Activated T-cell treated with anti-CD3 and anti-CD28 coated beads for 1 hour (primary cell): ENCODE results near the gene C9orf57.
"Not testable (repeated sequence)": the region's sequence is repeated elsewhere in the genome, so short reads cannot be mapped to it uniquely, and the experiment has no call there.

Experiments used
- DNase-seq: peaks from one replicate; pipeline ENCODE4 v3.0.0-alpha.2; 2020; ENCODE audit warnings: low read depth

Gene C9orf57

DNA sequence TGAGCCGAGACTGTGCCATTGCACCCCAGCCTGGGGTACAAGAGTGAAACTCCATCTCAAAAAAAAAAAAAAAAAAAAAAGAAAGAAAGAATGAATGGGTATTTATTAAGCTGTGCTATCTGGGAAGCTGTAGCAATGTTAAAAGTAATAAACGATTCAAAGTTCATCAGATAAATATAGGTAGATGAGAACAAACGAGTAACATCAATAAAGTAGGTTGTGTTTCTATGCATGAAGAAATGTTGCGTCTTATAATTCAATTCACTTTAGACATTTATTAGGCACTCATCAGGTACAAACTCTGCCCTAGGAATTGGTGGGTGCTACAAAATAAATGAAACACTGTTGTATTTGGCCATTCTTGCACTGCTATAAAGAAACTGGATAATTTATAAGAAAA, 36.8 kb downstream of the C9orf57 start:
- DNase-seq = no peak

DNA sequence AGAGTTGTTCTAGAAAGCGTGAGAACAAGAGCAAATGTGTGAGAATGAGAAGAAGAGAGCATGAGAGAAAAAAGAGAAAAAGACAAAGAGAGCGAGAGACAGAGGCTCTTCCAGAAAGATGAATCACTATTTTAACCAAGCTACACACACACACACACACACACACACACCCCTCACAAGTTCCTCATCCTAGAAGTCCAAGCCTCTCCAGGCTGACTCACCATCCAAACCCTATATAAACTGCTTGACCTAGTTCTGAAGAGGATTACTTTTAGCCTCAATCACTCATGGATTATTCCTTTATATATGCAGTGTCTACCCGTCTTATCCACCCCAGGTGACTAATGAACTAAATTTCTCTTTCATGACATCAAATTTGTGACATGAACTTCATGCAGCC, 37.6 kb downstream of the C9orf57 start:
- no peak for DNase-seq

DNA sequence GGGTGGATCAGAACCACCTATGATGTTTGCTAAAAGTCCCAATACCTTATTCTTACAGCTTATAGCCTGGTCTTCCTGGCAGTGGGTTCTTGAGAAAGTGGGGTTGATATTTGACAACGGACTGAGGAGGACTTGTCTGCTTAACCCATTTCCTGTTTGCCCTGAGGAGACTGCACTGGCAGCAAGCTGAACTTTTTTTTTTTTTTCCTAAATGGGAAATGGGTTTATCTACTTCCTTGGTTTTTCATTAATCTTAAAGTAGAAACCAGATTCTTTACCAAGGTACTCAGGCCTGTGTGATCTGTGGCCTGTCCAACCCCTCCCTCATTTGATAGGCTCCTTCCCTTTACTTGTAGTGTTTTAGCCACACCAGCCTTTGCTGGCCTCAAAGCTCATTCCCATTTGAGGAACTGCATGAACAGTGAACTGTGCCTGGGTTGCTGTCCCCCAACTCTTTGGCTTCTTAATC, 47.1 kb downstream of the C9orf57 start:
- DNase-seq = no peak

DNA sequence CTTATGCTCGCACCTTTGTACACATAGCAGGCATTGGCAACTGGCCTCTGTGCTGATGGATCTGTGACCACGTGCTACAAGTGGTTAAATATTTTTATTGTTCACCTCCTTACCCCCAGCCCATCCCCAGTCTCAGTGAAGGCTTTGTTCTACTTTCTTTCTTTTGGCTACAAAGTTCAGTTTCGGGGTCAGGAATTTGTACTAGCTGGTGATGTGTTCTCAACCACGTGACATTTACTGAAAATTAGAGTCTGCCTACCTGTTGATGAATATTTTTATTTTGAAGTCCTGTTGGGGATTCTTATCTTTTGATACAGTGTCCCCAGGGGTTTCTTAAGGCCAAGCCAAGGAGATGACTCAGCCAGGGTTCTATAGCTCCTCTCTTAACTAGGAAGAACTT, 47.8 kb downstream of the C9orf57 start:
- DNase-seq = no peak

DNA sequence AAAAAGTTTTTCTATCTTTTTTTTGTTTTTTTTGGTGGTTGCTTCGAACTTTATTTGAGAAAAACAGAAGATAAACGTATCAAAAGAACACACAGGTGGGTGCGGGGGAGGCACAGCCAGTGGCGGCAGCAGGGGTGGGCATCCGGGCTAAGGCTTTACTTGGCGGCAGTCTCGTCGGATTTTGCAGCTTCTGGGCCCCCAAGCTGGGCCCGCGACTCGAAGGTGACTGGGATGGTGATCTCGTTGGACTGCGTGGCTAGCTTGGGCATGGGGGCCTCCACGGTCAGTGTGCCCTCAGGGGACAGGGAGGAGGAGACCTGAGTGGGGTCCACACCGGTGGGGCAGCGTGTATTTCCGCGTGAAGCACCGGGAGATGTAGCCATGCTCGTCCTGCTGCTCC, 52.7 kb downstream of the C9orf57 start:
- DNase-seq = not testable (repeated sequence)

DNA sequence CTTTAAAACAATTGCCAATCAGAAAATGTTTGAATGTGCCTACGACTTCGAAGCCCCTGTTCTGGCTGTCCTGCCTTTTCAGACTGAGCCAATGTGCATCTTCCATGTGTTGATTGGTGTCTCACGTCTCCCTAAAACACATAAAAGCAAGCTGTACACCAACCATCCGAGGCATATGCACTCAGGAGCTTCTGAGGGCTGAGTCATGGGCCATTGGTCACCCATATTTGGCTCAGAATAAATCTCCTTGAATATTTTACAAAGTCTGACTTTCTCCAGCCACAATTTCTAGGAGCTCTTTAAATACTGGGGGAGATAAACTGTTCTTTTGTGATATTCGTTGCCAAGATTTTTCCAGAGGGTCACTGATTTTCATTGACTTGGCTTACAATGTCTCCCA, 53.9 kb downstream of the C9orf57 start:
- no peak for DNase-seq

DNA sequence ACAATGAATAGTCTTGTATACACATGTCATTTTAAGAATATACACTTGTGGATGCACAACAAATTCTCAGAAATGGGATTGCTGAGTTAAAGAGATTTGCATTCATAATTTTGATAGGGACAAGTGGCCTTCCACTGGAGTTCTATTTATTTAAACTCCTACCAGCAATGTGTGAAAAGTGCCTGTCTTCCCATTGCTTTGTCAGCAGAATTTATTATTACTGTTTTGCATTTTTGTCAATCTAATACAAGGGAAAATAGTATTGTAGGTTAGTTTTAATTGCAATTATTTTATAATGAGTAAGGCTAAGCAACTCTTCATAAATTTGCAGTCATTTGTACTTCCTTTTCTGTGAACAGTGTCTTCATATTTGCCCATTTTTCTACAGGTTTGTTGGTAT, 55.0 kb downstream of the C9orf57 start:
- no peak for DNase-seq
